HTR-8/SVneo (cell line): ENCODE results near the gene PRR7.

ENCODE experiments used
- DNase-seq: peaks from one replicate; pipeline ENCODE4 v3.0.0; 2011; ENCODE audit warnings: low spot score, mixed read lengths; ENCODE audit not compliant: insufficient read length
- FAIRE-seq: peaks from 2 replicates; lab custom pipeline; 2011; peaks lifted over from hg19 to GRCh38; lab: Jason Lieb, UNC

The PRR7 gene

DNA sequence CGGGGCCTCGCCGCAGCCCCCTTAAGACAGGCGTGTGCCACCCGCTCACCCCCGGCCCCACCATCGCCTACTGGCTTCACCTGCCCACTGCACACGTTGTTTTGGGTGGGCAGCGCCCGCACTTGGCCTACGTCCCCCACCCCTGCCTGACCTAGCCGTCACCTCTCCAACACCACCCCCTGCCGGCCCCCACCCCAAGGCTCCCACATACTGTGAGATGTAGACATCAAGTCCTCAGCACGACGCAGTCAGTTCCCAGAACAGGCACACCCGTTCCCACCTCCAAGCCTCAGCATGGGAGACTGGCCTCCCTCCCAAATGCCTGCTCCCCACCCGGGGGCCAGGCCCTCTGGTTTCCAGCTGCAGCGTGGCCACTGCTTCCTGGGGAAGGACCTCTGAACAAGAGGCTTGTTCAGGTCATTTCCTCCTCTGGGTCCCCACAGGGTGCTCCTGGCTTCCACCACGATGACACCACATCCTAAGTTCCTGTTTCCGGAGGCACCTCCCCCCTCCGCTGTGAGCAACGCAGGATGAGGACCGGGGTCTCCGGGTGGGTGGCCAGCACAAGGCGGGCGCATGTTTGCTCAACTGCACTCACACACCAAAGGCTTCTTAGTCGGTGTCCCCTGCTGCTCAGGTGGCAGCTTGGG, 15.5 kb downstream of the PRR7 start:
- DNase-seq = no peak

DNA sequence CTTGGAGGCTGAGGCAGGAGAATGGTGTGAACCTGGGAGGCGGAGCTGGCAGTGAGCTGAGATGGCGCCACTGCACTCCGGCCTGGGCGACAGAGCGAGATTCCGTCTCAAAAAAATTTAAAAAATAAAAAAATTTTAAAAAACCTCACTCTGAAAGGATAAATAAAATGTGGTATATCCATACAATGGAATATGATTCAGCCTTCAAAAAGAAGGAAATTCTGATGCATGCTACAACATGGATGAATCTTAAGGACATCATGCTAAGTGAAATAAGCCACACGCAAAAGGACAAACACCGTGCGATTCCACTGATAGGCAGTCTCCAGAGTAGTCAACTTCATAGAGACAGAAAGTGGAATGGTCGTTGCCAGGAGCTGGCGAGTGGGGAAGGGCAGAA, 18.4 kb downstream of the PRR7 start:
- DNase-seq (no peak), FAIRE-seq (no peak)

More for the DNA sequence above, 15.5 kb downstream of the PRR7 start:
- FAIRE-seq = no peak

- no peak for FAIRE-seq
- DNase-seq = no peak
Measured at GRCh38 chr5:177466861-177467260, 20.2 kb downstream of the PRR7 start.

DNA sequence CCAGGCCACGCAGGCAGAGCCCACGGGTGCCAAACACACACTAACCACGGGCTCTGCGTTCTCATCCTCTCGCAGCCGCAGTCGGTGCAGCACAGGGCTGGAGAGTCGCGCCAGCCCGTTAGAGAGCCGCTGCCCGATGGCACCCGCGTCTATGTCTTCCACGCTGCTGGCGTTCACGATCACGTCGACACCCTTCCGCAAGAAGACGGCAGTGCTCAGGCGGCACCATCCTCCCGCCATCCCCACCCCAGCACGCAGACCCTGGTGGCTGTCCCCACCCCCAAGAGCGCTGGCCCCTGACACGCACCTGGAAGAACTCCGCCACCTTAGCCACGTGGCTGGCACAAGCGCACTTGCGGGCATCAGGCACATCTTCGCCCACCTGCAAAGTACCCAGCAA, 20.8 kb downstream of the PRR7 start:
- DNase-seq (no peak), FAIRE-seq (no peak)

GRCh38 chr5:177468329-177468684, 21.7 kb downstream of the PRR7 start:
- FAIRE-seq (no peak), DNase-seq (no peak)

DNA sequence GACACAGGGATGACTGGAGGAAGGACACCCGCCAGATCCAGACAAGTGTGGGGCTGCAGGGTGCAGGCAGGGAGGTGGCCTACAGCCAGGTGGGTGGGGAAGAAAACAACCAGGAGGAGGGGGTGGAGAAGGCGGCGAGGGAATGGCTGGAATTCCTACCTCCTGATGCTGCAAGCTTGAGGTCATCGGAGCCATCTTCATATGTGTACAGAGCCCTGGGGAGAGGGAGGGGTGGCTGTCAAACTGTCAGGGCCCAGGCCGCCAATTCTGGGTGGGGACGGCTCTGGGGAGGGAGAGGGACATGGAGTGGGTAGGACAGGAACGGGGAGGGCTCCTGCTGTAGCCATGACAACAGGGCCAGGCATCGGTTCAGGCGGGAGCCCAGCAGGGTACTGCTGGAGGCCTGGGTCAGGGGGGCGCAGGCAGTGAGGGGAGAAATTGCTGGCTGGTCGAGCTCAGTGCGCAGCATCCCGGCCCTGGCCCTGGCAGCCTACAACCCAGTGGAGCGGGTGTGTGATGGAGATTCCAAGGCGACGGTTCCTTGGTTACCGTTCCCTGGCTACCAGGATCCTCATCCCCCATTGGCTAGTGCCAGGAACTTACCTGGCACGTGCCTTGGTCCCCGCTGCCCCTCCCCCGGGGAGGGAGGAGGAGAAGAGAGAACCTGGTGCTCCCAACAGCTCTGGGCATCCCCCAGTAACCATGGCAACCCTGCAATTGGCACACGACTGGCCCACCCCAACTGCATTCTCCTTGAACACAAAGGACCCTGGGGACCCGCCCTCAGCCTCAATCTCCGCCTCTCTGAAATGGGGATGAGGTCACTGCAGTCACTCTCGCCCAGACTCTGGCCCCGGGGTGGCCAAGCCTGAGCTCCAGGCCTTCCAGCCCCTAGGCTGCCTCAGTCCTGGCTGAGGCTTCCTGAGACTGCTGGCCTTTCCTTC, 22.3 kb downstream of the PRR7 start:
- FAIRE-seq = peak; percentile 4
- DNase-seq = no peak

GRCh38 chr5:177469750-177470525, 23.3 kb downstream of the PRR7 start:
- DNase-seq (no peak), FAIRE-seq (no peak)

DNA sequence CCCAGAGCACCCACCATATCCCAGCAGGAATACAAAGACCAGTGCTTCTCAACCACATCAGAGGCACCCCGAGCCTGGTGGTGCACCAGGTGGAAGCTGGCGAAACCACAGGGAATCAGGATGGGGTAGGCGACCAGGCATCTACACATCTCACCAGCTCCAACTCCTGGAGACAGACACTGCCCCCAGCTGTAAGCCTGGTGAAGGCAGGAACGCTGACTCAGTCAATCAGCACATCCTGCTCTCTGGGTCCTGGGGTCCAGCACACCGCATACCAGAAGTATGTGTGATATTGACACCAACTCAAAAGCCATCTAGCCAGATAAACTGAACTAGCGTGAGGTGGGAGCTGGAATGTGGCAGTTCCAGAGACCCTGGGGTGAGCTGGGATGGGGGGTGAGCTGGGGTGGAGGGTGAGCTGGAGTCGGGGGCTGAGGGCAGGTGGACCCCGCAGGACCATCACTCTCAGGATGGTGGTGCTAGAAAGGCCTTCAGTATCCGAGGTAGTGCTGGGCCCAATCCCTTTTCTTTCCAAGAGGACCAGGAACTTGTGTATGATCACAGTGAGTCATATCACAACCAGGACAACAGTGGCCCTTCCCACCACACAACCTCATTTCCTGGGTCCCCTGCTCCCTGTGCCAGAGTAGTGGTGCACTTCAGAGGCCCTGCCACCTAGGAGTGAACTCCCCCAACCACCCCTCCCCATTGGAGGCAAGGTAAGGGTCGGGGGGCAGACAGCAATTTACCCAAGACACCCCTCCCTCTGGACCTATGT, 24.3 kb downstream of the PRR7 start:
- DNase-seq = no peak
- FAIRE-seq = no peak

GRCh38 chr5:177471610-177472356, 25.2 kb downstream of the PRR7 start:
- no peak for FAIRE-seq
- no peak for DNase-seq

DNA sequence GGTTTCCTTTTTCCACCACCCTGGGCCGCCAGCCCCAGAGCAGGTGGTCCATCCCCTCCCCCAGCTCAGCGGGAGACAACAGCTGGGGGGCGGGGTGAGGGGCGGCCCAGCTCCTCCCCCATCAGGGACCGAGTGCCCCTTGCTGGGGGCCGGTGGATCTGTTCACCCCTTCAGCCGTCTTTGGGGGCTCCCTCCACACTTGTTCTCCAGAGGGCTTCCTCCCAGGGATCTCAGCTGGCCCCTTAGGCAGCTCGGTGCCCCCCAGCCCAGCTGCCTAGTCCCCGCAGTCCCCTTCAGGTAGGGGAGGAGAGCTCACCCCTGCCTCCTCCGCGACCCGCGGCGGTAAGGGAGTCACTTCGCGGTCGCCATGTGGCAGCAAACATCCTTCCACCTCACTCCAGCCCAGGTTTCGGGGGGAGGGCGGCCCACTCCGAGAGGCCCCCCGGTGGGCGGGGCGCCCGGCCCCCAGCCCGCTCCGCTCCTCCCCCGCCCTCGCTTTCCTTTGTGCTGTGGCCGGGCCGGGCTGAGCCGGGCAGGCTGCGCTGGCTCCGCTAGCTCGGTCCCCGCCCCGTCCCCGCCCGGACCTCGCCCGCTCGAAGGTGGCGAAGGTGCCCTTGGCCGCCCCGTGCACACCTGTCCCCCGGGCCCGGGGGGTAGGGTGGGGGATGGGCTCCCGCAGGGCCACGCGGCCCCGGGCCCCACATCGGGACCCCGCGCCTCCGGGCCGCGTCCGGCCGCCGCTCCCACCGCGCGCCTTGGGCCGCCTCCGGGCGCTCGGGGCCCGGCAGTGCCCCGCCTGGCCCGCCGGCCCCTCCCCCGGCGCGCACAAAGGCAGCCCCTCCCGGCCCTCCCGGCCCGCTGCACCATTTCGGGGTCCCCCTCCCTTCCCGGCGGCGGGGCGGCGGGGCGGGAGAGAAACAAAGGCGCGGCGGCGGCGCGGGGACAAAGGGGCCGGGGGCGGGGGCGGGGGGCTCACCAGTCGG, 26.1 kb downstream of the PRR7 start:
- FAIRE-seq = peak; percentile 65
- DNase-seq = no peak

GRCh38 chr5:177473443-177474001, 26.9 kb downstream of the PRR7 start, which contains the start of gene DBN1:
Gene DBN1 (minus strand): TSS chr5:177473634. CDS start chr5:177473521, 113 bp downstream.
- FAIRE-seq (no peak), DNase-seq (no peak)

DNA sequence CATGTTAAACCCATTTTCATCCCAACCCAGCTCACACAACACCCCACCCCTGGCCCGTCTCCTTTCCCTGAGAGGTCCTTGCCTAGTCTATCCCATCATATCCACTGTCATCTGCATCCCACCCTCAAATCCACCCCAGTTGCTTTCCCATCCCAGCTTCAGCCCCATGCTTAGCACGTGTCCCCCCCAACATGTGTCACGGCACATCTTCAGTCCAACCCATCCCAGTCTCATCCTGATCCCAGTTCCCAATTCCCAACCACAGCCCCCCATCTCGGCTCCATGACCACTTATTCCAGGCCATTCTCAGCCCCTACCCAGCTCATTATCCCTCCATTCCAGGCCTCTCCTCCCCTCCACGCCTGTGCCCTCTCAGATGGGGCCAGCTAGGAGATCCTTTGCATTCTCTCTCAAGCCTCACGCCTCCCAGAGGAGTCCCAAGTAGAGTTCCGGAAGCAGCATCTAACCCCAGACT, 27.4 kb downstream of the PRR7 start:
- DNase-seq (no peak), FAIRE-seq (no peak)

GRCh38 chr5:177474846-177475562, 28.4 kb downstream of the PRR7 start:
- FAIRE-seq (no peak), DNase-seq (no peak)

- FAIRE-seq (no peak), DNase-seq (no peak)
Measured at GRCh38 chr5:177475563-177476427, 29.2 kb downstream of the PRR7 start.

- no peak for FAIRE-seq
Measured at GRCh38 chr5:177476531-177477233, 30.1 kb downstream of the PRR7 start.

More at GRCh38 chr5:177476531-177477233, 30.1 kb downstream of the PRR7 start:
- DNase-seq = no peak
